Prostate gland (tissue), 2 donors: ENCODE measurements around the gene TIAM2. TPM values are rescaled to one million over a fixed set of nuclear protein-coding genes. Genes with fewer than 3 reads are reported as not detected.

Experiments used
- DNase-seq: peaks from one replicate; pipeline ENCODE4 v3.0.0-alpha.2; 2019; ENCODE audit warnings: low spot score
- H3K27ac ChIP-seq, 2 donors: fragments of 200-600 bp; sonication (generic); 2 replicates each; pipeline ENCODE4 v1.5.1; 2017 to 2019
- H3K27me3 ChIP-seq: fragments of 200-600 bp; sonication (generic); replicated peaks from 2 replicates; pipeline ENCODE4 v1.5.1; 2019; ENCODE audit not compliant: insufficient read depth
- H3K36me3 ChIP-seq, 2 donors: fragments of 200-600 bp; sonication (generic); 1 replicate in 1 of 2; 2 replicates in 1 of 2; pipeline versions ENCODE4 v1.5.1 to v1.8.1; 2017 to 2019
- H3K4me1 ChIP-seq: fragments of 200-600 bp; sonication (generic); replicated peaks from 2 replicates; pipeline ENCODE4 v1.5.1; 2019
- H3K4me3 ChIP-seq, 2 donors: fragments of 200-600 bp; sonication (generic); 2 replicates each; pipeline ENCODE4 v1.5.1; 2017 to 2019
- H3K9me3 ChIP-seq: fragments of 200-600 bp; sonication (generic); 2 replicates; pipeline ENCODE4 v1.5.1; 2017
- CTCF ChIP-seq, 4 experiments: fragments of 200-600 bp in 2 of 4; fragments of 450-650 bp in 2 of 4; sonication (generic) in 2 of 4; IDR thresholded peaks; 1 replicate in 3 of 4; 2 replicates in 1 of 4; pipeline ENCODE4 v1.5.1; 2016 to 2019; ENCODE audit warnings: antibody characterized with exemption in 4 of 4, mild to moderate bottlenecking in 2 of 4, moderate library complexity in 2 of 4
- POLR2A ChIP-seq: fragments of 450-650 bp; IDR thresholded peaks from one replicate; pipeline ENCODE4 v1.6.1; 2016; ENCODE audit warnings: antibody characterized with exemption, mild to moderate bottlenecking
- POLR2AphosphoS5 ChIP-seq: sonication (generic); formaldehyde crosslinking; IDR thresholded peaks from one replicate; pipeline ENCODE4 v1.6.1; 2017; ENCODE audit warnings: antibody characterized with exemption
- WGBS: methylation state at CpG from one replicate; pipeline ENCODE4 v1.1.5; 2018; 5-methylcytosine and 5-hydroxymethylcytosine counted together
- intact Hi-C: fragments of 100-400 bp; cut with DNase I; formaldehyde crosslinking; loops from one replicate; pipeline ENCODE4 v1.14.2; 2022
- total RNA-seq, 2 donors: library from RNA; depleted of rRNA; stranded (reverse); fragments of >200 nt; gene quantifications; one replicate each; pipeline ENCODE4 v1.1.0, GENCODE V29; 2016

Gene TIAM2
- total RNA-seq, 2 donors from 2014 or later: 13.1 to 21.6 TPM

- Histone ChIP-seq H3K36me3 (no peaks in the 10 kb centered on the region), H3K9me3 (no peaks in the 10 kb centered on the region), H3K4me3 (no peak overlapping the region), H3K4me1 (no peaks in the 10 kb centered on the region), H3K27me3 (no peaks in the 10 kb centered on the region), H3K27ac (no peak overlapping the region)
- intact Hi-C loops: no loop called here
- TF ChIP-seq POLR2AphosphoS5 (no peak), CTCF (IDR thresholded peaks at IDR 0.05) (no peak), POLR2A (no peak)
- WGBS: 83% methylated on average over 5 of the region's 5 CpGs
- DNase-seq: no peak
Measured at GRCh38 chr6:155021680-155022079, 26.6 kb downstream of the TIAM2 start.

GRCh38 chr6:155022721-155023120 is 27.6 kb downstream of the TIAM2 start:
- 69% methylated on average over 7 of the region's 7 CpGs for WGBS
- Histone ChIP-seq H3K27ac (no peak overlapping the region), H3K4me3 (no peak overlapping the region), H3K36me3 (no peaks in the 10 kb centered on the region), H3K27me3 (no peaks in the 10 kb centered on the region), H3K9me3 (no peaks in the 10 kb centered on the region), H3K4me1 (no peaks in the 10 kb centered on the region)
- no peak for DNase-seq
- intact Hi-C loops: no loop called here
- no peak for TF ChIP-seq CTCF (IDR thresholded peaks at IDR 0.05)
- no peak for TF ChIP-seq POLR2AphosphoS5
- no peak for TF ChIP-seq POLR2A

GRCh38 chr6:155023717-155024116 is 28.6 kb downstream of the TIAM2 start:
- no peaks in the 10 kb centered on the region for H3K4me1 ChIP-seq
- 85% methylated on average over 7 of the region's 7 CpGs for WGBS
- H3K4me3 ChIP-seq: no peak overlapping the region
- DNase-seq: no peak
- H3K27me3 ChIP-seq: no peaks in the 10 kb centered on the region
- intact Hi-C loops: no loop called here
- no peak for TF ChIP-seq POLR2AphosphoS5
- TF ChIP-seq CTCF (IDR thresholded peaks at IDR 0.05): no peak
- TF ChIP-seq POLR2A: no peak
- H3K36me3 ChIP-seq: no peaks in the 10 kb centered on the region
- no peak overlapping the region for H3K27ac ChIP-seq
- no peaks in the 10 kb centered on the region for H3K9me3 ChIP-seq

- intact Hi-C loops: no loop called here
- Histone ChIP-seq H3K27ac (no peak overlapping the region), H3K4me1 (no peaks in the 10 kb centered on the region), H3K27me3 (no peaks in the 10 kb centered on the region), H3K4me3 (no peak overlapping the region), H3K9me3 (no peaks in the 10 kb centered on the region), H3K36me3 (no peaks in the 10 kb centered on the region)
- no peak for TF ChIP-seq CTCF (IDR thresholded peaks at IDR 0.05)
- TF ChIP-seq POLR2AphosphoS5: no peak
- no peak for TF ChIP-seq POLR2A
- DNase-seq: no peak
- 74% methylated on average over 2 of the region's 2 CpGs for WGBS
Measured at GRCh38 chr6:155024391-155025027, 29.4 kb downstream of the TIAM2 start.

- intact Hi-C loops: no loop called here
- no peaks in the 10 kb centered on the region for H3K36me3 ChIP-seq
- peak; percentile 27 for DNase-seq
- TF ChIP-seq CTCF (IDR thresholded peaks at IDR 0.05) (no peak), POLR2AphosphoS5 (no peak), POLR2A (no peak)
- no peaks in the 10 kb centered on the region for H3K4me1 ChIP-seq
- H3K9me3 ChIP-seq: no peaks in the 10 kb centered on the region
- H3K27ac ChIP-seq: no peak overlapping the region
- H3K27me3 ChIP-seq: no peaks in the 10 kb centered on the region
- H3K4me3 ChIP-seq: no peak overlapping the region
- WGBS: 75% methylated on average over 4 of the region's 4 CpGs
Measured at GRCh38 chr6:155026022-155026705, 31.0 kb downstream of the TIAM2 start.
